Nephron (organoid): ENCODE results near the gene TPRA1.

Experiments
- H3K27ac Mint-ChIP-seq, 3 experiments: 2 replicates each; pipeline ENCODE4 v1.8.0; 2020; ENCODE audit warnings: mixed read lengths in 3 of 3, mild to moderate bottlenecking in 2 of 3, moderate library complexity in 1 of 3
- H3K27me3 Mint-ChIP-seq: 2 replicates; pipeline ENCODE4 v1.8.0; 2021; ENCODE audit warnings: low read depth, mild to moderate bottlenecking, moderate library complexity, mixed read lengths
- H3K36me3 Mint-ChIP-seq: 2 replicates; pipeline ENCODE4 v1.8.0; 2020; ENCODE audit warnings: low read depth, mixed read lengths
- H3K4me1 Mint-ChIP-seq: 2 replicates; pipeline ENCODE4 v1.8.0; 2020; ENCODE audit warnings: mixed read lengths
- H3K4me3 Mint-ChIP-seq, 3 experiments: 2 replicates each; pipeline ENCODE4 v1.8.0; 2020; ENCODE audit warnings: mild to moderate bottlenecking in 3 of 3, mixed read lengths in 3 of 3, moderate library complexity in 2 of 3
- H3K9me3 Mint-ChIP-seq: 2 replicates; pipeline ENCODE4 v1.8.0; 2020; ENCODE audit warnings: mixed read lengths
- TF ChIP-seq, protein P1 (sequence below), 3 experiments: fragments of 200-600 bp; sonication (generic); IDR thresholded peaks; one replicate each; pipeline ENCODE4 v1.5.0; 2021; ENCODE audit warnings: antibody characterized with exemption in 3 of 3; ENCODE audit not compliant: unreplicated experiment in 3 of 3

TPRA1 gene

DNA sequence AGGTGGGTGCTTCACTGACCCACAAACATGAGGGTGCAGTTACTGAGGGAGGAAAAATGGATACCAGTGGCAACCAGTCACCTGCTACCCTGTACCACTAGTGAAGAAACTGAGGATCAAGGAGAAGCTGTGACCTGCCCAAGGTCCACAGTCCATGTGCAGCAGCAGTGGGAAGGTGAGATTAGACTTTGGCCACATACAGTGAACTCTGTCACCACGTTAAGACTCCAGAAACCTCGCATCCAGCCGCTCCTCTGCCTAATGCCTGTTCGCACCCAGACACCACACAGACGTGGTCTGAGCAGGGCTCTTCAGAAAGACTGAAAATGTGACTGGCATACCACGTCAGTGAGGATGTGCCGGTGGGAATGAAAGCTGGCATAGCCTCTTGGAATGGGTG lies 20.0 kb downstream of the TPRA1 start:
- TF ChIP-seq, protein P1, sequence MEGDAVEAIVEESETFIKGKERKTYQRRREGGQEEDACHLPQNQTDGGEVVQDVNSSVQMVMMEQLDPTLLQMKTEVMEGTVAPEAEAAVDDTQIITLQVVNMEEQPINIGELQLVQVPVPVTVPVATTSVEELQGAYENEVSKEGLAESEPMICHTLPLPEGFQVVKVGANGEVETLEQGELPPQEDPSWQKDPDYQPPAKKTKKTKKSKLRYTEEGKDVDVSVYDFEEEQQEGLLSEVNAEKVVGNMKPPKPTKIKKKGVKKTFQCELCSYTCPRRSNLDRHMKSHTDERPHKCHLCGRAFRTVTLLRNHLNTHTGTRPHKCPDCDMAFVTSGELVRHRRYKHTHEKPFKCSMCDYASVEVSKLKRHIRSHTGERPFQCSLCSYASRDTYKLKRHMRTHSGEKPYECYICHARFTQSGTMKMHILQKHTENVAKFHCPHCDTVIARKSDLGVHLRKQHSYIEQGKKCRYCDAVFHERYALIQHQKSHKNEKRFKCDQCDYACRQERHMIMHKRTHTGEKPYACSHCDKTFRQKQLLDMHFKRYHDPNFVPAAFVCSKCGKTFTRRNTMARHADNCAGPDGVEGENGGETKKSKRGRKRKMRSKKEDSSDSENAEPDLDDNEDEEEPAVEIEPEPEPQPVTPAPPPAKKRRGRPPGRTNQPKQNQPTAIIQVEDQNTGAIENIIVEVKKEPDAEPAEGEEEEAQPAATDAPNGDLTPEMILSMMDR (IDR thresholded peaks at IDR 0.05; ENCODE audit: unreplicated experiment in 3 of 3), result no peak
- Mint-ChIP-seq H3K4me3 (no peak overlapping the region), H3K9me3 (no peaks in the 10 kb centered on the region), H3K36me3 (peaks cover 31% of the 10 kb centered on the region), H3K4me1 (peaks cover 5% of the 10 kb centered on the region), H3K27ac (no peak overlapping the region), H3K27me3 (no peaks in the 10 kb centered on the region)

DNA sequence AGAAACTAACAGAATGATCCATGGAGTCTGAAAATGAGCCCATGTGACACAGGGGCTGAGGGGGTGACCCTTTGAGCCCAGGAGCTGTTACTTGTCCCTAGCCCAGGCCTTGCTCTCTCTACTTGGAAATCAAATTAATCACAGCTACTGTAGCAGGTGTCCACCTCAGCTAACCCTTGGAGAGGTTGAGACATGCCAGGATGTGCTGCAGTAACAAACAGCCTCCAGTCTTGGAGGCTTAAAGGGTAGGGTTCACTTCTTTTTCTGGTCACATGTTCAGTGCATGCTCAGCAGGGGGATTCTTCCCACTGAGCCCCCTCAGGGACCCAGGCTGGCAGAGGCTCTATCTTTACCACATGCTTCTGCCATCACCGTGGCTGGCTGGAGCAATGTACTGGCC lies 21.4 kb downstream of the TPRA1 start:
- Mint-ChIP-seq H3K9me3 (no peaks in the 10 kb centered on the region), H3K27ac (no peak overlapping the region), H3K4me1 (no peaks in the 10 kb centered on the region), H3K36me3 (peaks cover 23% of the 10 kb centered on the region), H3K27me3 (peaks cover 5% of the 10 kb centered on the region), H3K4me3 (no peak overlapping the region)
- TF ChIP-seq, protein P1 (IDR thresholded peaks at IDR 0.05; ENCODE audit: unreplicated experiment in 3 of 3), result no peak

DNA sequence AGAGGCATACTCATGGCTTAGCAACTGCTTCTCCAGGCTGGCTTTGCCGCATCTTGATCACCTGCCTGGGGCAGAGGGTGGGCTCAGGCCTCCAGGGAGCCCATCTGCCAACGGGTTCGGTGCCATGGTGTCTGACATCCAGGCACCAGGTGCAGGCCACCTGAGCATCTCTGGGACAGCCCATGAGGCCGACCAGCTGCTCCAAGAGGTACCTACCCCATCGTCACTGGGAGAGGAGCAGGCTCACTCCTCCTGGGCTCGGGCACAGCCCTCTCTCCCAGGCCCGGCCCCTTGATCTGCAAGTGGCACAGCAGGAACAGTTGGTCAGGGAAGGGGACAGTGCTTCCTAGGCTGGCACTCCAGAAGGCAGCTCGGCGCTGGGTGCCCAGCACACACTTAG lies 21.9 kb downstream of the TPRA1 start:
- no peaks in the 10 kb centered on the region for H3K4me1 Mint-ChIP-seq
- no peak overlapping the region for H3K27ac Mint-ChIP-seq
- peaks cover 5% of the 10 kb centered on the region for H3K27me3 Mint-ChIP-seq
- H3K9me3 Mint-ChIP-seq, result no peaks in the 10 kb centered on the region
- H3K36me3 Mint-ChIP-seq, result peaks cover 22% of the 10 kb centered on the region
- no peak overlapping the region for H3K4me3 Mint-ChIP-seq
- TF ChIP-seq, protein P1 (IDR thresholded peaks at IDR 0.05; ENCODE audit: unreplicated experiment in 3 of 3), result no peak

DNA sequence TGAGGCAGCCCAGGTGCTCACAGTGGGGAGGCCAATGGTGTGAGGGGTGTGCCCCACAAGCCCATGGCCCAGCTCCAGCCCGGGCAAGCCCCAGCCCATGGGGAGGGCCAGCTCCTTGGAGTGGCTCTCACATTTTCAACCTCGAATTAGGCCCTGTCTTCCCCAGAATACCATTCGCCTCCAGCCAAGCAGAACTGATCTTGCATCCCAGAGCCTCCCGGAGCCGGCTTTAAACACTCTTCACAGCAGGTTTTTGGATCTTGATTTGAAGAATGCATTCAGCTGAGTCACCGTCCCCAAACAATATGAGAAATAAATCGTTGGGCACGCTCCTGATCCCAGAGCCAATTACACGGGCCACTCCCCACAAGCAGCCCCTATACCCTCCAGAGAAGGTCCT lies 23.7 kb downstream of the TPRA1 start:
- H3K9me3 Mint-ChIP-seq, result no peaks in the 10 kb centered on the region
- no peak overlapping the region for H3K4me3 Mint-ChIP-seq
- no peaks in the 10 kb centered on the region for H3K4me1 Mint-ChIP-seq
- H3K27me3 Mint-ChIP-seq, result peaks cover 5% of the 10 kb centered on the region
- no peak overlapping the region for H3K27ac Mint-ChIP-seq
- TF ChIP-seq, protein P1 (IDR thresholded peaks at IDR 0.05; ENCODE audit: unreplicated experiment in 3 of 3), result no peak
- peaks cover 15% of the 10 kb centered on the region for H3K36me3 Mint-ChIP-seq

DNA sequence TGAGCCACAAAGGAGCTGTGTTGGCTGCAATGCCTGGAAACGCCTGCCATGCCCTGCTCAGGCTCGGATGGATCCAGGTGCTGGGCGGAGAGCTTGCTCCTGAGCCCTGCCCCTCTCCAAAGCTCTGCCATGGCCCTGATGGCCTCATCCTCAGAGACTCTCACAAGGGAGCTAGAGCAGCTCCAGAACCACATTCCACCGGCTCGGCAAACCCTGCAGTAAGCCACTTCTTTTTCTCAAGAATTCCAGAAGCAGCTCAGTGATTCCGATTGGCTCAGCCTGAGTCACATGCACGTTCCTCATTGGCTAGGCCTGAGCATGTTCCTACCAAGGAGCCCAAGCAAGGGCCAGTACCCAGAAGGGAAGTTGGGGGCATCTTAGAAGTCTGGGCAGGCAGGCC lies 24.8 kb downstream of the TPRA1 start:
- Mint-ChIP-seq H3K27ac (no peak overlapping the region), H3K9me3 (no peaks in the 10 kb centered on the region), H3K27me3 (peaks cover 5% of the 10 kb centered on the region), H3K4me1 (no peaks in the 10 kb centered on the region), H3K4me3 (no peak overlapping the region), H3K36me3 (peaks cover 5% of the 10 kb centered on the region)
- TF ChIP-seq, protein P1 (IDR thresholded peaks at IDR 0.05; ENCODE audit: unreplicated experiment in 3 of 3), result no peak

DNA sequence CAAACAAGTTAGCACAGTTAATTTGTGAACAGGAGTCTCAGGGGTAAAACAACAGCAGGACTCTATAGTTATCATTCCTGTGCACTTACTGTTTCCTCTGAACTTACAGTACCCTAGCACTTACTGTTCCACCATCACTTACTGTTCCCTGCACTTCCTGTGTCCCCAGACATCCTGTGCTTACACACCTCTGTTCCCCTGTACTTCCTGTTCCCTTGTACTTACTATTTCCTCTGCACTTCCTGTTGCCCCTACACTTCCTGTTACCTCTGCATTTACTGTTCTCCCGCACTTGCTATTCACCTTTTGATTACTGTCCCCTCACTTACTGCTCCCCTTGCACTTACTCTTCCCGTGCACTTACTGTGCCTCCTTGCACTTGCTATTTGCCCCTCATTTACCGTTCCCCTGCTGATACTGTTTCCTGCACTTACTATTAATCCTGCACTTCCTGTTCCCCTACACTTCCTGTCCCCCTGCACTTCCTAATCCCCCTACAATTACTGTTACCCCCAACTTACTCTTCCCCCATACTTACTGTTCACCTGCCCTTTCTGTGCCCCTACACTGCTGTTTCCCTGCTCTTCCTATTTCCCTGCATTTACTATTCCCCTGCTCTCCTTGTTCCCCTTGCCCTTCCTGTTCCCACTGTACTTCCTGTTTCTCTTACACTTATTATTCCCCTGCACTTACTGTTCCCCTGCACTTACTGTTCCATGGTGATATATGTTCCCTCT lies 30.3 kb downstream of the TPRA1 start:
- Mint-ChIP-seq H3K9me3 (peaks cover 2% of the 10 kb centered on the region), H3K4me1 (no peaks in the 10 kb centered on the region), H3K27me3 (peaks cover 5% of the 10 kb centered on the region), H3K4me3 (no peak overlapping the region), H3K27ac (no peak overlapping the region), H3K36me3 (no peaks in the 10 kb centered on the region)
- TF ChIP-seq, protein P1 (IDR thresholded peaks at IDR 0.05; ENCODE audit: unreplicated experiment in 3 of 3), result no peak
